GM10266 (cell line): ENCODE measurements around the gene LRP10.

ENCODE experiments used
- DNase-seq: peaks from one replicate; pipeline ENCODE4 v3.0.0; 2012; ENCODE audit errors: extremely low spot score
- TF ChIP-seq, protein P1 (sequence below): IDR thresholded peaks from 2 replicates; pipeline ENCODE4 v1.5.1; 2012; ENCODE audit warnings: mild to moderate bottlenecking, low read depth; ENCODE audit not compliant: control insufficient read depth, insufficient read depth; ENCODE audit errors: missing control alignments

Gene LRP10

GRCh38 chr14:22839159-22839779, 32.3 kb upstream of the LRP10 start:
- TF ChIP-seq, protein P1, sequence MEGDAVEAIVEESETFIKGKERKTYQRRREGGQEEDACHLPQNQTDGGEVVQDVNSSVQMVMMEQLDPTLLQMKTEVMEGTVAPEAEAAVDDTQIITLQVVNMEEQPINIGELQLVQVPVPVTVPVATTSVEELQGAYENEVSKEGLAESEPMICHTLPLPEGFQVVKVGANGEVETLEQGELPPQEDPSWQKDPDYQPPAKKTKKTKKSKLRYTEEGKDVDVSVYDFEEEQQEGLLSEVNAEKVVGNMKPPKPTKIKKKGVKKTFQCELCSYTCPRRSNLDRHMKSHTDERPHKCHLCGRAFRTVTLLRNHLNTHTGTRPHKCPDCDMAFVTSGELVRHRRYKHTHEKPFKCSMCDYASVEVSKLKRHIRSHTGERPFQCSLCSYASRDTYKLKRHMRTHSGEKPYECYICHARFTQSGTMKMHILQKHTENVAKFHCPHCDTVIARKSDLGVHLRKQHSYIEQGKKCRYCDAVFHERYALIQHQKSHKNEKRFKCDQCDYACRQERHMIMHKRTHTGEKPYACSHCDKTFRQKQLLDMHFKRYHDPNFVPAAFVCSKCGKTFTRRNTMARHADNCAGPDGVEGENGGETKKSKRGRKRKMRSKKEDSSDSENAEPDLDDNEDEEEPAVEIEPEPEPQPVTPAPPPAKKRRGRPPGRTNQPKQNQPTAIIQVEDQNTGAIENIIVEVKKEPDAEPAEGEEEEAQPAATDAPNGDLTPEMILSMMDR = no peak
- DNase-seq = no peak

- TF ChIP-seq, protein P1 = no peak
- no peak for DNase-seq
Observed at GRCh38 chr14:22841311-22841710, 30.2 kb upstream of the LRP10 start.

- TF ChIP-seq, protein P1 = no peak
- DNase-seq = no peak
Observed at GRCh38 chr14:22841769-22842168, 29.8 kb upstream of the LRP10 start.

DNA sequence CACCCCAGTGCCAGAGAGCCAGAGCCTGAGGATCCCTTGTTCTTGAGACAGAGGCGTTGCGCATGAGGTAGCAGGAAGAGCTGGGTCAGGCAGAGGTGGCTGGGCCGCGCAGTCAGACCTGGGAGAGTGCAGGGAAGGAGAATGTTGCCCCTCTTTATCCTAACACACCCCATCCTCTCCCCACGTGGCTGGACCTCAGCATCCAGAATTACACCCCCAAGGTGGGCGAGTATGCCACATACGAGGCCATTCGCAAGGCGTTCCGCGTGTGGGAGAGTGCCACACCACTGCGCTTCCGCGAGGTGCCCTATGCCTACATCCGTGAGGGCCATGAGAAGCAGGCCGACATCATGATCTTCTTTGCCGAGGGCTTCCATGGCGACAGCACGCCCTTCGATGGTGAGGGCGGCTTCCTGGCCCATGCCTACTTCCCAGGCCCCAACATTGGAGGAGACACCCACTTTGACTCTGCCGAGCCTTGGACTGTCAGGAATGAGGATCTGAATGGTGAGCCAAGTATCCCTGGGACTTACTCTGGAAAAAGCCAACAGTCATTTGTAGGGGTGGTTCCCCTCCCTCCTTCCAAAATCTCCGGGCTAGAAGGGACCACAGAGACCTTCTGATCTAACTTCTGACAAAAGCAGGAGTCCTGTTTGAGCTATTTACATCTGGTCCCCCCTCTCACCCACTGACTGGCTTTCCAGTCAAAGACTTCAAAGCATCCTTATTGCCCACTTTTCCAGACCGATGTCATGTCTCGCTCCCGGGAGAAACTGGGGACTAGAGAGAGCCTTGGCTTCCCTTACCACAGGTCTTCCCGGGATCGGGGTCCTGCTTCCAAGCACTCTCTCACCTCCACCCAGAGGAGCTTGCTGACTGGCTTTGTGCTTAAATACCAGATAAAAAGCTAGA, 29.1 kb upstream of the LRP10 start:
- TF ChIP-seq, protein P1 = no peak
- DNase-seq = no peak

GRCh38 chr14:22843123-22843925, 28.2 kb upstream of the LRP10 start:
- no peak for DNase-seq
- TF ChIP-seq, protein P1 = no peak

GRCh38 chr14:22844221-22845102, 27.1 kb upstream of the LRP10 start:
- DNase-seq = no peak
- TF ChIP-seq, protein P1 = peak; percentile 6
